ENCODE measurements around the gene PHLDA1. TPM values are rescaled to one million over a fixed set of nuclear protein-coding genes. Genes with fewer than 3 reads are reported as not detected.

PHLDA1 gene
- total and polyA plus RNA-seq, 2 experiments from 2014 or later, result 11.7 to 21.6 TPM

DNA sequence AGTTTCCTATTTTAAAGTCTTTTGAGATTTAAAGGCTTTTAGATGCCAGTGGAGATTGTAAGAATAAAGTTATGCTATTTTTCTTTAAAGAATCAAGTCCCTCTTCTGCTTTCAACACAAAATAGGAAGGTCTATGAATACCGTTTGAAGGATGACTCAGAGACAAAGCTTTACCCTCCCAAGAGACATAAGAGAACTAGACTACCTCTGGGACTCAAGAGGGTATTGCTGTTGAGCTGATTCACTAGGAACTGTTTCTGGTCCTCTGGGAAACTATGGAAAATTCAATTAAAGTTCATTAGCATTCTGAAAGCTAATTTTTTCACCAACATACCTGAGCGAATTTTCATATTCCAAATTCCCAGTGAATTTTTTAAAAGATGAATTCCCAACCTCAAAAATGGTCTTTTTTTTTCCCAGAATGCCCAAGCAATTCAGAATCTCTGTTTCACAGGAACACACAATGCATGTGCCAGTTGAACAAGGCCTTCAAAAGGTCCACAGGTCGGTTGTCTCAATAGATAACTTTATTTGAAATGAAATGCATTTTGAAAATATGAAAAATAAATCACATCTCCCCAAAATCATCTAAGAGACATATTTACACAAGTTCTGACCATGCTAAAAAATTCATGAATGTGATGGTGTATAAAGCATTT lies 6.5 kb downstream of the PHLDA1 start:
- Mint-ChIP-seq H3K27ac (no peak overlapping the region), H3K4me1 (peaks cover 42% of the 10 kb centered on the region), H3K36me3 (ENCODE audit: low read depth) (peaks cover 31% of the 10 kb centered on the region), H3K27me3 (ENCODE audit: insufficient read depth, low read depth, poor library complexity) (no peaks in the 10 kb centered on the region), H3K9me3 (peaks cover 3% of the 10 kb centered on the region; the same call in 1 of the 3 replicates), H3K4me3 (no peak overlapping the region; the same call in 2 of the 3 replicates)
- no peak overlapping the region for H2AFZ ChIP-seq
- H3K27ac ChIP-seq (ENCODE audit: low read depth), result peak overlapping the region; percentile 40
- ATAC-seq (peak; percentile 32; the same call in 2 of the 3 replicates), DNase-seq (ENCODE audit: low spot score) (no peak)
- H3K36me3 ChIP-seq (ENCODE audit: insufficient read depth), result peaks cover 3% of the 10 kb centered on the region; the same call in 1 of the 2 replicates
- TF ChIP-seq, protein P1, sequence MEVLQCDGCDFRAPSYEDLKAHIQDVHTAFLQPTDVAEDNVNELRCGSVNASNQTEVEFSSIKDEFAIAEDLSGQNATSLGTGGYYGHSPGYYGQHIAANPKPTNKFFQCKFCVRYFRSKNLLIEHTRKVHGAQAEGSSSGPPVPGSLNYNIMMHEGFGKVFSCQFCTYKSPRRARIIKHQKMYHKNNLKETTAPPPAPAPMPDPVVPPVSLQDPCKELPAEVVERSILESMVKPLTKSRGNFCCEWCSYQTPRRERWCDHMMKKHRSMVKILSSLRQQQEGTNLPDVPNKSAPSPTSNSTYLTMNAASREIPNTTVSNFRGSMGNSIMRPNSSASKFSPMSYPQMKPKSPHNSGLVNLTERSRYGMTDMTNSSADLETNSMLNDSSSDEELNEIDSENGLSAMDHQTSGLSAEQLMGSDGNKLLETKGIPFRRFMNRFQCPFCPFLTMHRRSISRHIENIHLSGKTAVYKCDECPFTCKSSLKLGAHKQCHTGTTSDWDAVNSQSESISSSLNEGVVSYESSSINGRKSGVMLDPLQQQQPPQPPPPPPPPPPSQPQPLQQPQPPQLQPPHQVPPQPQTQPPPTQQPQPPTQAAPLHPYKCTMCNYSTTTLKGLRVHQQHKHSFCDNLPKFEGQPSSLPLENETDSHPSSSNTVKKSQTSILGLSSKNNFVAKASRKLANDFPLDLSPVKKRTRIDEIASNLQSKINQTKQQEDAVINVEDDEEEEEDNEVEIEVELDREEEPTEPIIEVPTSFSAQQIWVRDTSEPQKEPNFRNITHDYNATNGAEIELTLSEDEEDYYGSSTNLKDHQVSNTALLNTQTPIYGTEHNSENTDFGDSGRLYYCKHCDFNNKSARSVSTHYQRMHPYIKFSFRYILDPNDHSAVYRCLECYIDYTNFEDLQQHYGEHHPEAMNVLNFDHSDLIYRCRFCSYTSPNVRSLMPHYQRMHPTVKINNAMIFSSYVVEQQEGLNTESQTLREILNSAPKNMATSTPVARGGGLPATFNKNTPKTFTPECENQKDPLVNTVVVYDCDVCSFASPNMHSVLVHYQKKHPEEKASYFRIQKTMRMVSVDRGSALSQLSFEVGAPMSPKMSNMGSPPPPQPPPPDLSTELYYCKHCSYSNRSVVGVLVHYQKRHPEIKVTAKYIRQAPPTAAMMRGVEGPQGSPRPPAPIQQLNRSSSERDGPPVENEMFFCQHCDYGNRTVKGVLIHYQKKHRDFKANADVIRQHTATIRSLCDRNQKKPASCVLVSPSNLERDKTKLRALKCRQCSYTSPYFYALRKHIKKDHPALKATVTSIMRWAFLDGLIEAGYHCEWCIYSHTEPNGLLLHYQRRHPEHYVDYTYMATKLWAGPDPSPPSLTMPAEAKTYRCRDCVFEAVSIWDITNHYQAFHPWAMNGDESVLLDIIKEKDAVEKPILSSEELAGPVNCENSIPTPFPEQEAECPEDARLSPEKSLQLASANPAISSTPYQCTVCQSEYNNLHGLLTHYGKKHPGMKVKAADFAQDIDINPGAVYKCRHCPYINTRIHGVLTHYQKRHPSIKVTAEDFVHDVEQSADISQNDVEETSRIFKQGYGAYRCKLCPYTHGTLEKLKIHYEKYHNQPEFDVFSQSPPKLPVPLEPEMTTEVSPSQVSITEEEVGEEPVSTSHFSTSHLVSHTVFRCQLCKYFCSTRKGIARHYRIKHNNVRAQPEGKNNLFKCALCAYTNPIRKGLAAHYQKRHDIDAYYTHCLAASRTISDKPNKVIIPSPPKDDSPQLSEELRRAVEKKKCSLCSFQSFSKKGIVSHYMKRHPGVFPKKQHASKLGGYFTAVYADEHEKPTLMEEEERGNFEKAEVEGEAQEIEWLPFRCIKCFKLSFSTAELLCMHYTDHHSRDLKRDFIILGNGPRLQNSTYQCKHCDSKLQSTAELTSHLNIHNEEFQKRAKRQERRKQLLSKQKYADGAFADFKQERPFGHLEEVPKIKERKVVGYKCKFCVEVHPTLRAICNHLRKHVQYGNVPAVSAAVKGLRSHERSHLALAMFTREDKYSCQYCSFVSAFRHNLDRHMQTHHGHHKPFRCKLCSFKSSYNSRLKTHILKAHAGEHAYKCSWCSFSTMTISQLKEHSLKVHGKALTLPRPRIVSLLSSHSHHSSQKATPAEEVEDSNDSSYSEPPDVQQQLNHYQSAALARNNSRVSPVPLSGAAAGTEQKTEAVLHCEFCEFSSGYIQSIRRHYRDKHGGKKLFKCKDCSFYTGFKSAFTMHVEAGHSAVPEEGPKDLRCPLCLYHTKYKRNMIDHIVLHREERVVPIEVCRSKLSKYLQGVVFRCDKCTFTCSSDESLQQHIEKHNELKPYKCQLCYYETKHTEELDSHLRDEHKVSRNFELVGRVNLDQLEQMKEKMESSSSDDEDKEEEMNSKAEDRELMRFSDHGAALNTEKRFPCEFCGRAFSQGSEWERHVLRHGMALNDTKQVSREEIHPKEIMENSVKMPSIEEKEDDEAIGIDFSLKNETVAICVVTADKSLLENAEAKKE (CRISPR knock-in tag; IDR thresholded peaks at IDR 0.05), result no peak
- TF ChIP-seq STAT1 (IDR thresholded peaks at IDR 0.05; ENCODE audit: unreplicated experiment) (no peak), NANOG (IDR thresholded peaks at IDR 0.05; ENCODE audit: borderline replicate concordance) (no peak), ZNF114 (CRISPR knock-in tag; IDR thresholded peaks at IDR 0.05) (no peak), POLR2AphosphoS5 (IDR thresholded peaks at IDR 0.05; ENCODE audit: low read depth) (no peak), CREB1 (CRISPR knock-in tag; IDR thresholded peaks at IDR 0.05; ENCODE audit: low read depth) (no peak), JUNB (IDR thresholded peaks at IDR 0.05; ENCODE audit: unreplicated experiment) (no peak), EZH2 (IDR thresholded peaks at IDR 0.05; ENCODE audit: low read depth, unreplicated experiment) (no peak), EZH2phosphoT487 (IDR thresholded peaks at IDR 0.05; ENCODE audit: unreplicated experiment) (no peak), ZNF331 (CRISPR knock-in tag; IDR thresholded peaks at IDR 0.05; ENCODE audit: low read depth) (no peak)
- TF ChIP-seq, protein P2, sequence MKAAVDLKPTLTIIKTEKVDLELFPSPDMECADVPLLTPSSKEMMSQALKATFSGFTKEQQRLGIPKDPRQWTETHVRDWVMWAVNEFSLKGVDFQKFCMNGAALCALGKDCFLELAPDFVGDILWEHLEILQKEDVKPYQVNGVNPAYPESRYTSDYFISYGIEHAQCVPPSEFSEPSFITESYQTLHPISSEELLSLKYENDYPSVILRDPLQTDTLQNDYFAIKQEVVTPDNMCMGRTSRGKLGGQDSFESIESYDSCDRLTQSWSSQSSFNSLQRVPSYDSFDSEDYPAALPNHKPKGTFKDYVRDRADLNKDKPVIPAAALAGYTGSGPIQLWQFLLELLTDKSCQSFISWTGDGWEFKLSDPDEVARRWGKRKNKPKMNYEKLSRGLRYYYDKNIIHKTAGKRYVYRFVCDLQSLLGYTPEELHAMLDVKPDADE (IDR thresholded peaks at IDR 0.05), result no peak
- TF ChIP-seq, protein P3, sequence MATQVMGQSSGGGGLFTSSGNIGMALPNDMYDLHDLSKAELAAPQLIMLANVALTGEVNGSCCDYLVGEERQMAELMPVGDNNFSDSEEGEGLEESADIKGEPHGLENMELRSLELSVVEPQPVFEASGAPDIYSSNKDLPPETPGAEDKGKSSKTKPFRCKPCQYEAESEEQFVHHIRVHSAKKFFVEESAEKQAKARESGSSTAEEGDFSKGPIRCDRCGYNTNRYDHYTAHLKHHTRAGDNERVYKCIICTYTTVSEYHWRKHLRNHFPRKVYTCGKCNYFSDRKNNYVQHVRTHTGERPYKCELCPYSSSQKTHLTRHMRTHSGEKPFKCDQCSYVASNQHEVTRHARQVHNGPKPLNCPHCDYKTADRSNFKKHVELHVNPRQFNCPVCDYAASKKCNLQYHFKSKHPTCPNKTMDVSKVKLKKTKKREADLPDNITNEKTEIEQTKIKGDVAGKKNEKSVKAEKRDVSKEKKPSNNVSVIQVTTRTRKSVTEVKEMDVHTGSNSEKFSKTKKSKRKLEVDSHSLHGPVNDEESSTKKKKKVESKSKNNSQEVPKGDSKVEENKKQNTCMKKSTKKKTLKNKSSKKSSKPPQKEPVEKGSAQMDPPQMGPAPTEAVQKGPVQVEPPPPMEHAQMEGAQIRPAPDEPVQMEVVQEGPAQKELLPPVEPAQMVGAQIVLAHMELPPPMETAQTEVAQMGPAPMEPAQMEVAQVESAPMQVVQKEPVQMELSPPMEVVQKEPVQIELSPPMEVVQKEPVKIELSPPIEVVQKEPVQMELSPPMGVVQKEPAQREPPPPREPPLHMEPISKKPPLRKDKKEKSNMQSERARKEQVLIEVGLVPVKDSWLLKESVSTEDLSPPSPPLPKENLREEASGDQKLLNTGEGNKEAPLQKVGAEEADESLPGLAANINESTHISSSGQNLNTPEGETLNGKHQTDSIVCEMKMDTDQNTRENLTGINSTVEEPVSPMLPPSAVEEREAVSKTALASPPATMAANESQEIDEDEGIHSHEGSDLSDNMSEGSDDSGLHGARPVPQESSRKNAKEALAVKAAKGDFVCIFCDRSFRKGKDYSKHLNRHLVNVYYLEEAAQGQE (IDR thresholded peaks at IDR 0.05; ENCODE audit: unreplicated experiment), result no peak
- TF ChIP-seq, protein P4, sequence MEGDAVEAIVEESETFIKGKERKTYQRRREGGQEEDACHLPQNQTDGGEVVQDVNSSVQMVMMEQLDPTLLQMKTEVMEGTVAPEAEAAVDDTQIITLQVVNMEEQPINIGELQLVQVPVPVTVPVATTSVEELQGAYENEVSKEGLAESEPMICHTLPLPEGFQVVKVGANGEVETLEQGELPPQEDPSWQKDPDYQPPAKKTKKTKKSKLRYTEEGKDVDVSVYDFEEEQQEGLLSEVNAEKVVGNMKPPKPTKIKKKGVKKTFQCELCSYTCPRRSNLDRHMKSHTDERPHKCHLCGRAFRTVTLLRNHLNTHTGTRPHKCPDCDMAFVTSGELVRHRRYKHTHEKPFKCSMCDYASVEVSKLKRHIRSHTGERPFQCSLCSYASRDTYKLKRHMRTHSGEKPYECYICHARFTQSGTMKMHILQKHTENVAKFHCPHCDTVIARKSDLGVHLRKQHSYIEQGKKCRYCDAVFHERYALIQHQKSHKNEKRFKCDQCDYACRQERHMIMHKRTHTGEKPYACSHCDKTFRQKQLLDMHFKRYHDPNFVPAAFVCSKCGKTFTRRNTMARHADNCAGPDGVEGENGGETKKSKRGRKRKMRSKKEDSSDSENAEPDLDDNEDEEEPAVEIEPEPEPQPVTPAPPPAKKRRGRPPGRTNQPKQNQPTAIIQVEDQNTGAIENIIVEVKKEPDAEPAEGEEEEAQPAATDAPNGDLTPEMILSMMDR (conservative IDR thresholded peaks at IDR 0.05; ENCODE audit: low read depth in 2 of 2), result no peak
- H3K4me3 ChIP-seq, result no peak overlapping the region
- H3K79me2 ChIP-seq (replicated peaks; ENCODE audit: insufficient read depth), result peaks cover 14% of the 10 kb centered on the region
- peaks cover 34% of the 10 kb centered on the region for H3K4me1 ChIP-seq (ENCODE audit: insufficient read depth)
- no peaks in the 10 kb centered on the region for H4K20me1 ChIP-seq (replicated peaks; ENCODE audit: insufficient read depth)
- H3K9me2 ChIP-seq (ENCODE audit: insufficient read depth), result no peaks in the 10 kb centered on the region
- H3F3A ChIP-seq (replicated peaks; ENCODE audit: low read depth), result no peaks in the 10 kb centered on the region
- no peak overlapping the region for H3K4me2 ChIP-seq
- peaks cover 9% of the 10 kb centered on the region for H3K27me3 ChIP-seq (ENCODE audit: insufficient read depth)
